Measurements from ENCODE around the gene CHCHD6. TPM values are rescaled to one million over a fixed set of nuclear protein-coding genes. Genes with fewer than 3 reads are reported as not detected.
A peak's percentile ranks its signal among the peaks of the same experiment; 100 is the strongest.

CHCHD6 gene
- total RNA-seq, 4 donors from 2014 or later = 2.4 to 44.6 (median 5.1) TPM

- TF ChIP-seq POLR2A (IDR thresholded peaks at IDR 0.05) (no peak), CTCF (IDR thresholded peaks at IDR 0.05) (no peak)
- Histone ChIP-seq H3K27ac (no peak overlapping the region), H3K36me3 (no peaks in the 10 kb centered on the region), H3K4me1 (peaks cover 0 to 13% (median 0%) of the 10 kb centered on the region in 4 donors), H3K9me3 (no peaks in the 10 kb centered on the region), H3K4me3 (no peak overlapping the region), H3K27me3 (no peaks in the 10 kb centered on the region)
- DNase-seq = peak in 1 of 3 donors; percentile 28
Observed at GRCh38 chr3:126928921-126929474, 225.0 kb downstream of the CHCHD6 start.

GRCh38 chr3:126930936-126931600 is 227.0 kb downstream of the CHCHD6 start:
- peaks cover 0 to 12% (median 0%) of the 10 kb centered on the region in 4 donors for H3K4me1 ChIP-seq
- no peaks in the 10 kb centered on the region for H3K27me3 ChIP-seq
- TF ChIP-seq POLR2A (IDR thresholded peaks at IDR 0.05) (no peak), CTCF (IDR thresholded peaks at IDR 0.05) (no peak)
- H3K27ac ChIP-seq = no peak overlapping the region
- DNase-seq = peak in 1 of 3 donors; percentile 35
- no peaks in the 10 kb centered on the region for H3K9me3 ChIP-seq
- H3K36me3 ChIP-seq = no peaks in the 10 kb centered on the region
- no peak overlapping the region for H3K4me3 ChIP-seq

- Histone ChIP-seq H3K27me3 (no peaks in the 10 kb centered on the region), H3K4me3 (no peak overlapping the region), H3K36me3 (no peaks in the 10 kb centered on the region), H3K9me3 (no peaks in the 10 kb centered on the region), H3K4me1 (peaks cover 0 to 6% (median 0%) of the 10 kb centered on the region in 4 donors), H3K27ac (no peak overlapping the region)
- peak in 1 of 3 donors; percentile 25 for DNase-seq
- TF ChIP-seq CTCF (IDR thresholded peaks at IDR 0.05) (no peak), POLR2A (IDR thresholded peaks at IDR 0.05) (no peak)
Observed at GRCh38 chr3:126931806-126932187, 227.8 kb downstream of the CHCHD6 start.

- peak in 1 of 3 donors; percentile 34 for DNase-seq
- no peak overlapping the region for H3K27ac ChIP-seq
- H3K27me3 ChIP-seq = no peaks in the 10 kb centered on the region
- no peaks in the 10 kb centered on the region for H3K9me3 ChIP-seq
- no peak overlapping the region for H3K4me3 ChIP-seq
- no peaks in the 10 kb centered on the region for H3K36me3 ChIP-seq
- peaks cover 0 to under 1% (median 0%) of the 10 kb centered on the region in 4 donors for H3K4me1 ChIP-seq
- TF ChIP-seq CTCF (IDR thresholded peaks at IDR 0.05) = no peak
- no peak for TF ChIP-seq POLR2A (IDR thresholded peaks at IDR 0.05)
Observed at GRCh38 chr3:126932188-126932931, 228.3 kb downstream of the CHCHD6 start.

GRCh38 chr3:126934031-126934531 is 230.0 kb downstream of the CHCHD6 start:
- no peaks in the 10 kb centered on the region for H3K36me3 ChIP-seq
- H3K27me3 ChIP-seq = no peaks in the 10 kb centered on the region
- H3K9me3 ChIP-seq = no peaks in the 10 kb centered on the region
- TF ChIP-seq CTCF (IDR thresholded peaks at IDR 0.05) = no peak
- TF ChIP-seq POLR2A (IDR thresholded peaks at IDR 0.05) = no peak
- no peak for DNase-seq
- no peak overlapping the region for H3K27ac ChIP-seq
- no peak overlapping the region for H3K4me3 ChIP-seq
- peaks cover 0 to 6% (median 0%) of the 10 kb centered on the region in 4 donors for H3K4me1 ChIP-seq
